Activated CD4-positive, alpha-beta T cell treated with anti-CD3 and anti-CD28 coated beads for 48 hours (primary cell): Measurements from ENCODE around the gene FUOM.

Source experiments
- DNase-seq: peaks from one replicate; pipeline ENCODE4 v3.0.0-alpha.2; 2020

Gene FUOM

DNA sequence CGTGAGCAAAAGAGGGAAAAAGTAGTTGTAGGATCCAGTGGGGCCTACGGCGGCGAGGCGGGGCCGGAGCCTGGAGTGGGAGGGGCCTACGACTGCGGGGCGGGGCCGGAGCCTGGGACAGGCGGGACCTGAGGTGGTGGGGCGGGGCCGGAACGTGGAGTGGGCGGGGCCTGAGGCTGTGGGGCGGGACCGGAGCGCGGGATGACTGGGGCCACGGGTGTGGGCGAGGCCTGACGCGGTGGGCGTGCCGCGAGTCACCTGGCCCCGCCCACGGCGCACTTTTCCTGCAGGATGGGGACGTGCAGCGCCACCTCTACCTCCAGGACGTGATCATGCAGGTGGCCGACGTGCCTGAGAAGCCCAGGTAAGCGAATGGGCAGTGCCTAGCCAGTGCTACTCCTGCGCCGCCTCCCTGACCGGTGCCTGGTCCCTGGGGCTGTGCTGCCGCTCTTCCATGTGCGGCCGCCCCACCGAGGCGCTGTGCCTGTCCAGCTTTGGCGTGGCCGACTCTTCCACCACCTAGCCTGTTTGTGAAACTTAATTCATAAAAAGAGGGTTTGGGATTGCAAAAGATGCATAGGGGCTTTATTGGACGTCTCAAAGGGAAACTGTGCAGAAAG lies 48.6 kb downstream of the FUOM start:
- DNase-seq: peak; percentile 95

DNA sequence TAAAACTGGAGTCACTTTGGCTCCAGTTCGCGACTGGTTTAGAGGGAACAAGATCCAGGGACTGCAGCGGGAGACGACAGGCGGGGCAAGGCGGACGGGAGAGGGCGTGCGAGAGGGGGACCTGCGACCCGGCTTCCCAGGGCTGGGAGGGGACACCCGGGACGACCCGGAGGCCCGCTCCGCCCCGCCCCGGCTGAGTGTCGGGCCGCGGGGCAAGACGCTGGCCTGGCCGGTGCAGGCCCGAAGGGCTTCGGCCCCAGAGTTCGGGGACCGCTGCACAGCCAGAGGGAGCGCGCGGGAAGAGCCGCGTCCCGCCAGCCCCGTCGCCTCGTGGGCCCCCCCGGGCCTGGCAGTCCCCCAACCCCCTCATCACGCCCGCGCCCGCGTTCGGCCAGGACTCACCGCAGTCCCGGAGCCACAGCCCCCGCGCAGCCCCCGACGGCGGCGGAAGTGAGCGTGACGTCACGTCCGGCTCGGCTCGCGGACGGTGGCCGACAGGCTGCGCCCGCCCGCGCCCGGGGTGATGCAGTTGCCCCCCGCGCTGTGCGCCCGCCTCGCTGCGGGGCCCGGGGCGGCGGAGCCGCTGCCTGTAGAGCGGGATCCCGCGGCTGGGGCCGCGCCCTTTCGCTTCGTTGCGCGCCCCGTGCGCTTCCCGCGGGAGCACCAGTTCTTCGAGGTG lies 49.3 kb downstream of the FUOM start, which contains the start of the genes TUBGCP2 and ZNF511:
TUBGCP2 (minus strand) TSS at position 452 of the 679 bp plus-strand sequence. CDS start 5,931 bp downstream, outside the sequence.
ZNF511 (plus strand) TSS at position 494 of the 679 bp plus-strand sequence; CDS start at position 524, 30 bp downstream.
- peak; percentile 90 for DNase-seq

DNA sequence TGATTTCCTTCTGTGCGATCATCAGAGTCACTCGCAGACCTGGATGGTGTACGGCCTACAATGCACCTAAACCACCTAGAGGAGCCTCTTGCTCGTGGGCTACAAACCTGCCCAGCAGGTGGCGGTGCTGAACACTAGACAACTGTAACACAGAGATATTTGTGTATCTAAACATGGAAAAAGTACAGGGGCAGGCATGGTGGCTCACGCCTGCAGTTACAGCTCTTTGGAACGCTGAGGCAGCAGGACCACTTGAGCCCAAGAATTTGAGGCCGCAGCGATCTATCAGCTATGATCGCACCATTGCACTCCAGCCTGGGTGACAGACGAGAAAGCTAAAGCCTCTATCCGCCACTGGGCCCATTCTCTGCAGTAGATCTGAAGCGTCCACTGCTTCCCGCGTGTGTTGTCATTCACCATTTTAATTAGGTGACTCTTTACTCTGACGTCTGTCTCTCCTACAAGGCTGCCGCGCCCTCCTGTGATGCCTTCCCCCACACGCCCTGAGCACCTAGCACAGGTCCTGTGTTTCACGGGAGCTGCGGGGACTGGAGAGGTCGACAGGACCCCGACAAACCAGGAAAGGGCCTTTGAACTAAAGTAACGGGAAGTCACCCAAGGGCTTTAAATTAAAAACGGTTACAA lies 49.9 kb downstream of the FUOM start:
- DNase-seq: peak; percentile 92

DNA sequence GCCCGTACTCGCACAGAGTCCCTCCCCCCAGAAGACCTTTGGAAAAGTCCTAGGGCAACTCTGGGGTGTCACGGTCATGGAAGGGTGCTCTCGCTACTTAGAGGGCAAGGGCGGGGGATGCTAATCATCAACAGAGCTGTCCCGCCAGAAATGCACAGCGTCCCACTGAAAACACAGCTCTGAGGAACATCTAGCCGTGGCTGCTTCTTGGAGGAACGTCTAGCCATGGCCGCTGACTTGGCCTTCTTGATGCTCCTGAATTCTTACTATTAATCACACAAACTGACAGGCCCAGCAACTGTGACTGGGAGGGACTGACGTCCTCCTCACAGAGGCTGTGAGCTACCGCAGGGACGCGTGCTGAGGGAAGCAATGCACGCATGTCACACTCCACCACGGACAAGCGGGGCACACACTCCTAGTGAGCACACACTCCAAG lies 50.9 kb downstream of the FUOM start:
- no peak for DNase-seq

DNA sequence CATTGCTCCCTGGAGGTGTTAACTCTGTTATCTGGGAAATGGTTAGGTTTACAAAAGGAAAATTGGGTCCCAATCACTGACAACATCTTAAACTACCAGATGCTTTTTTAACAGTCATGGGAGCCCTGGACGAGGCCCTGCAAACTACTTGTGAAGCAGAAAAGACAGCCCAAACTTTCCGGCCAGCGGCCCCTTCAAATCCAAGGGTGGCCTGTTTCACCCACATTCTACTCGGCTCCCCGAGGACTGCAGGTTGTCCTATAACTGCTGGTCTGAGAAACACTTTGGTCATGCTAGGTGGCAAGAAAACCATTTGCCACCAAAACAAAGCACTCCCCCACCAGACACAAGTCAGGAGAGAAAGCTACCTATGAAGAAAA lies 51.7 kb downstream of the FUOM start:
- DNase-seq: no peak
